Right ventricle myocardium superior (tissue), 1 donor: Measurements from ENCODE around the gene ADAMTS12. TPM values are rescaled to one million over a fixed set of nuclear protein-coding genes. Genes with fewer than 3 reads are reported as not detected.

Source experiments
- ATAC-seq: fragments of 200-7000 bp; cut with Tn5 transposase; one replicate; pipeline ENCODE4 v1.9.1; 2020; ENCODE audit warnings: mild to moderate bottlenecking; ENCODE audit not compliant: poor library complexity
- DNase-seq: peaks from one replicate; pipeline ENCODE4 v3.0.0-alpha.2; 2020
- intact Hi-C: fragments of 100-400 bp; cut with DNase I; formaldehyde crosslinking; loops from one replicate; pipeline ENCODE4 v1.11.2; 2022
- total RNA-seq: library from RNA; stranded (reverse); fragmentation: NEBNext Ultra II Directional; extraction: Animal tissue kit (Norgen Biotek cat#: 25700); gene quantifications from one replicate; pipeline ENCODE4 v1.2.1, GENCODE V29; 2021
- donor health status: DM: no; HTN: yes; CAD: no; lungs with severe emphysema.

ADAMTS12 gene
- total RNA-seq, 1 donor from 2014 or later = 1.7 TPM

- ATAC-seq (no peak), DNase-seq (no peak)
Observed at GRCh38 chr5:33742181-33742580, 149.6 kb downstream of the ADAMTS12 start.

GRCh38 chr5:33738967-33739366, 152.8 kb downstream of the ADAMTS12 start:
- intact Hi-C loops = no loop called here
- DNase-seq (no peak), ATAC-seq (no peak)

More at GRCh38 chr5:33742181-33742580, 149.6 kb downstream of the ADAMTS12 start:
- intact Hi-C loops = no loop called here

- no peak for ATAC-seq
- intact Hi-C loops = no loop called here
- DNase-seq = no peak
Observed at GRCh38 chr5:33738097-33738496, 153.7 kb downstream of the ADAMTS12 start.

GRCh38 chr5:33737697-33738096, 154.1 kb downstream of the ADAMTS12 start:
- intact Hi-C loops = no loop called here
- ATAC-seq = no peak
- DNase-seq = no peak

- intact Hi-C loops = no loop called here
- ATAC-seq (no peak), DNase-seq (no peak)
Observed at GRCh38 chr5:33737284-33737683, 154.5 kb downstream of the ADAMTS12 start.

- DNase-seq (no peak), ATAC-seq (no peak)
- intact Hi-C loops = no loop called here
Observed at GRCh38 chr5:33736510-33736909, 155.3 kb downstream of the ADAMTS12 start.

- DNase-seq (no peak), ATAC-seq (no peak)
- intact Hi-C loops = no loop called here
Observed at GRCh38 chr5:33735072-33735471, 156.7 kb downstream of the ADAMTS12 start.

GRCh38 chr5:33734537-33734936, 157.3 kb downstream of the ADAMTS12 start:
- intact Hi-C loops = no loop called here
- ATAC-seq = no peak
- no peak for DNase-seq

- no peak for ATAC-seq
- no peak for DNase-seq
- intact Hi-C loops = no loop called here
Observed at GRCh38 chr5:33733225-33733624, 158.6 kb downstream of the ADAMTS12 start.

GRCh38 chr5:33726422-33727165, 165.2 kb downstream of the ADAMTS12 start:
- intact Hi-C loops = no loop called here
- no peak for DNase-seq
- ATAC-seq = peak; percentile 74

GRCh38 chr5:33725806-33726205, 166.0 kb downstream of the ADAMTS12 start:
- no peak for ATAC-seq
- intact Hi-C loops = no loop called here

GRCh38 chr5:33721491-33722200, 170.1 kb downstream of the ADAMTS12 start:
- no peak for DNase-seq
- no peak for ATAC-seq
- intact Hi-C loops = no loop called here

More at GRCh38 chr5:33725806-33726205, 166.0 kb downstream of the ADAMTS12 start:
- no peak for DNase-seq

GRCh38 chr5:33720176-33720575, 171.6 kb downstream of the ADAMTS12 start:
- DNase-seq = no peak
- intact Hi-C loops = no loop called here
- ATAC-seq = no peak

- intact Hi-C loops = no loop called here
- ATAC-seq = no peak
- DNase-seq = no peak
Observed at GRCh38 chr5:33719769-33720168, 172.0 kb downstream of the ADAMTS12 start.

GRCh38 chr5:33715661-33716060, 176.1 kb downstream of the ADAMTS12 start:
- no peak for DNase-seq
- intact Hi-C loops = no loop called here
- ATAC-seq = no peak

- DNase-seq (no peak), ATAC-seq (peak; percentile 40)
- intact Hi-C loops = no loop called here
Observed at GRCh38 chr5:33713136-33713765, 178.5 kb downstream of the ADAMTS12 start.

- ATAC-seq (no peak), DNase-seq (no peak)
- intact Hi-C loops = no loop called here
Observed at GRCh38 chr5:33712664-33713063, 179.1 kb downstream of the ADAMTS12 start.

GRCh38 chr5:33711094-33711679, 180.6 kb downstream of the ADAMTS12 start:
- ATAC-seq (peak; percentile 93), DNase-seq (peak; percentile 55)
- intact Hi-C loops = no loop called here

GRCh38 chr5:33702867-33703266, 188.9 kb downstream of the ADAMTS12 start:
- DNase-seq = no peak
- intact Hi-C loops = no loop called here
- no peak for ATAC-seq
